Prostate gland (tissue), 2 donors: ENCODE measurements around the gene RBCK1. TPM values are rescaled to one million over a fixed set of nuclear protein-coding genes. Genes with fewer than 3 reads are reported as not detected.

Experiments
- DNase-seq: peaks from one replicate; pipeline ENCODE4 v3.0.0-alpha.2; 2019; ENCODE audit warnings: low spot score
- H3K27ac ChIP-seq, 2 donors: fragments of 200-600 bp; sonication (generic); 2 replicates each; pipeline ENCODE4 v1.5.1; 2017 to 2019
- H3K27me3 ChIP-seq: fragments of 200-600 bp; sonication (generic); replicated peaks from 2 replicates; pipeline ENCODE4 v1.5.1; 2019; ENCODE audit not compliant: insufficient read depth
- H3K36me3 ChIP-seq, 2 donors: fragments of 200-600 bp; sonication (generic); 1 replicate in 1 of 2; 2 replicates in 1 of 2; pipeline versions ENCODE4 v1.5.1 to v1.8.1; 2017 to 2019
- H3K4me1 ChIP-seq: fragments of 200-600 bp; sonication (generic); replicated peaks from 2 replicates; pipeline ENCODE4 v1.5.1; 2019
- H3K4me3 ChIP-seq, 2 donors: fragments of 200-600 bp; sonication (generic); 2 replicates each; pipeline ENCODE4 v1.5.1; 2017 to 2019
- H3K9me3 ChIP-seq: fragments of 200-600 bp; sonication (generic); 2 replicates; pipeline ENCODE4 v1.5.1; 2017
- POLR2A ChIP-seq: fragments of 450-650 bp; IDR thresholded peaks from one replicate; pipeline ENCODE4 v1.6.1; 2016; ENCODE audit warnings: antibody characterized with exemption, mild to moderate bottlenecking
- POLR2AphosphoS5 ChIP-seq: sonication (generic); formaldehyde crosslinking; IDR thresholded peaks from one replicate; pipeline ENCODE4 v1.6.1; 2017; ENCODE audit warnings: antibody characterized with exemption
- WGBS: methylation state at CpG from one replicate; pipeline ENCODE4 v1.1.5; 2018; 5-methylcytosine and 5-hydroxymethylcytosine counted together
- intact Hi-C: fragments of 100-400 bp; cut with DNase I; formaldehyde crosslinking; loops from one replicate; pipeline ENCODE4 v1.14.2; 2022
- total RNA-seq, 2 donors: library from RNA; depleted of rRNA; stranded (reverse); fragments of >200 nt; gene quantifications; one replicate each; pipeline ENCODE4 v1.1.0, GENCODE V29; 2016
- TF ChIP-seq, protein P1 (sequence below), 4 experiments: fragments of 200-600 bp in 2 of 4; fragments of 450-650 bp in 2 of 4; sonication (generic) in 2 of 4; IDR thresholded peaks; 1 replicate in 3 of 4; 2 replicates in 1 of 4; pipeline ENCODE4 v1.5.1; 2016 to 2019; ENCODE audit warnings: antibody characterized with exemption in 4 of 4, mild to moderate bottlenecking in 2 of 4, moderate library complexity in 2 of 4

RBCK1 gene
- total RNA-seq, 2 donors from 2014 or later = 108 to 158 TPM

- no peak for TF ChIP-seq POLR2A
- TF ChIP-seq POLR2AphosphoS5 = no peak
- TF ChIP-seq, protein P1, sequence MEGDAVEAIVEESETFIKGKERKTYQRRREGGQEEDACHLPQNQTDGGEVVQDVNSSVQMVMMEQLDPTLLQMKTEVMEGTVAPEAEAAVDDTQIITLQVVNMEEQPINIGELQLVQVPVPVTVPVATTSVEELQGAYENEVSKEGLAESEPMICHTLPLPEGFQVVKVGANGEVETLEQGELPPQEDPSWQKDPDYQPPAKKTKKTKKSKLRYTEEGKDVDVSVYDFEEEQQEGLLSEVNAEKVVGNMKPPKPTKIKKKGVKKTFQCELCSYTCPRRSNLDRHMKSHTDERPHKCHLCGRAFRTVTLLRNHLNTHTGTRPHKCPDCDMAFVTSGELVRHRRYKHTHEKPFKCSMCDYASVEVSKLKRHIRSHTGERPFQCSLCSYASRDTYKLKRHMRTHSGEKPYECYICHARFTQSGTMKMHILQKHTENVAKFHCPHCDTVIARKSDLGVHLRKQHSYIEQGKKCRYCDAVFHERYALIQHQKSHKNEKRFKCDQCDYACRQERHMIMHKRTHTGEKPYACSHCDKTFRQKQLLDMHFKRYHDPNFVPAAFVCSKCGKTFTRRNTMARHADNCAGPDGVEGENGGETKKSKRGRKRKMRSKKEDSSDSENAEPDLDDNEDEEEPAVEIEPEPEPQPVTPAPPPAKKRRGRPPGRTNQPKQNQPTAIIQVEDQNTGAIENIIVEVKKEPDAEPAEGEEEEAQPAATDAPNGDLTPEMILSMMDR (IDR thresholded peaks at IDR 0.05) = no peak
- peak; percentile 21 for DNase-seq
Measured at GRCh38 chr20:460707-461106, 52.6 kb downstream of the RBCK1 start.

DNA sequence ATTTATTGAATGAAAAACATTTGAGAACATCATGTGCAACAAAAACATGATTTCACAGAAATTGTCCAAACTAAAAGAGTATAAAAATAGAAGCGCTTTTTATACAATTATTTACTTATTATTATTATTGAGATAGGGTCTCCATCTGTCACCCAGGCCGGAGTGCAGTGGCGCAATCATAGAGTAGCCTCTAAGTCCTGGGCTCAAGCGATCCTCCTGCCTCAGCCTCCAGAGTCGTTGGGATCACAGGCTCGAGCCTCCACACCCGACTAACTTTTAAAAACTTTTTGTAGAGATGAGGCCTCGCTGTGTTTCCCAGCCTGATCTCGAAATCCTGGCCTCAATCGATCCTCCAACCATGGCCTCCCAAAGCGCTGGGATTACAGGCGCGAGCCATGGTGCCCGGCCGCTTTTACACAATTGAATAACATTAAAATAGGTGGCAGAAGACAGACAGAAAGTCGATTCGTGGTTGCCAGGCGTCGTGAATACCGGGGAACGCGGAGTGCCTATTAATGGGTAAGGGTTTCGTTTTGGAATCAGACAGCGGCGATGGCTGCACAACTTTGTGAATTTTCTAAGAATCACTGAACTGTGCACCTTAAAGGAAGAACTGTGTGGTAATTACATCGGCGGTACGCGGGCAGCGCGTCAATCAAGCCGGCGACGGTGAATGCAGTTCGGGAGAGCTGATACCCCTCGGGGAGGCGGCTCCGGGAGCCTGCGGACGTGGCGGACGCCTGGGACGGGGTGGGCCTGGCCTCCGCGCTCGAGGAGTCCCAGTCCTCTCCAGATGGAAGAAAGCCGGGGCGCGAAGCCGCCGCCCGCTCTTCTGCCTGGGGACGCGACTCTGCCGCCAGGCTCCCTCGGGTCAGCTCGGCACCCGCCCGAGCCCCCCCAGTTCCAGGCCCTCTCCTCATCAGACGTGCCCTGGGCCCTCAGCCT lies 53.4 kb downstream of the RBCK1 start:
- Histone ChIP-seq H3K9me3 (no peaks in the 10 kb centered on the region), H3K27ac (peak overlapping the region; percentile 83 to 97), H3K36me3 (no peaks in the 10 kb centered on the region), H3K4me1 (no peaks in the 10 kb centered on the region), H3K27me3 (no peaks in the 10 kb centered on the region), H3K4me3 (peak overlapping the region; percentile 70 to 92)
- TF ChIP-seq, protein P1 (IDR thresholded peaks at IDR 0.05) = no peak
- TF ChIP-seq POLR2AphosphoS5 (peak; percentile 13), POLR2A (no peak)
- peak; percentile 37 for DNase-seq
- intact Hi-C loops = loop anchor here (5.0 kb wide), 1 partner anchor 54 kb away; the partner anchor contains the start of gene RBCK1
- WGBS = 9% methylated on average over 48 of the region's 60 CpGs

More at GRCh38 chr20:460707-461106, 52.6 kb downstream of the RBCK1 start:
- intact Hi-C loops = loop anchor here (5.0 kb wide), 1 partner anchor 53 kb away; the partner anchor contains the start of gene RBCK1
- no peaks in the 10 kb centered on the region for H3K4me1 ChIP-seq
- no peaks in the 10 kb centered on the region for H3K36me3 ChIP-seq
- peak overlapping the region in 1 of 2 donors; percentile 97 for H3K27ac ChIP-seq
- 43% methylated on average over 2 of the region's 2 CpGs for WGBS
- peak overlapping the region in 1 of 2 donors; percentile 92 for H3K4me3 ChIP-seq
- no peaks in the 10 kb centered on the region for H3K9me3 ChIP-seq
- no peaks in the 10 kb centered on the region for H3K27me3 ChIP-seq

DNA sequence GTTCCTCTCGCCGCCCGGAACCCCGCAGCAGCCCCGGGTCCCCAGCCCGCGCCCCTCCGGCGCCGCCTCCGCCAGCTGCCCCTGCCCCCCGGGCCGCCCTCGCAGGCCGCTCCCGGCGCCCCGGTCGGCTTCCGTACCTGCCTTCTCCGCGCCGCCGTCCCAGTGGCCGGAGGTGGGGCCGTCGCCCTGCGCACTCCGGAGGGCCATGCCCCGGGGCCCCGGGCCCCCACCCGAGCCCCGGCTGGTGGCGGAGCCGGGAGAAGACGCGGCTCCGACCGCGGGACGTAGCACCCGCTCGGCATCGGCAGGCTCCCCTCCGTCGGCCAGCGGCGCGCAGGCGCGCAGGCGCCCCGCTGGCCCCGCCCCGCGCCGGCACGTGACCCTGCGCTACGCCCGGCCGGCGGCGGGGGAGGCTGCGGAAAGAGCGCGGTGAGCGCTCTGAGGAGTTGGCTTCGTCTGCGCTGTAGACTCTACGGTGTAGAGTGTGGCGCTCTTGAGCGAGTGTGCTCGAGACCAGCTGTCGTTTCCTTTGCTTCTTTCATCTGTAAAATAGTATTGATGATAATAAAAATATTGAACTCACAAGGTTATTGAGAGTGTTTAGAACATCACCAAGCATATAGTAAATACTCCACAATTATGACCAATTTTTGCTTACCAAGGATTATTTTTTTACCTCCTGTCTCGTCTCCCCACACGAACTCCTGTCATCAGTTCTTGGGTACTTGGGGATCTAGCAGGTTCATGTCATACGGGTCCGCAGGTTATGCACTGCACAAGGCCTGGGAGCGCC lies 54.3 kb downstream of the RBCK1 start, which contains the start of gene TBC1D20:
TSS of gene TBC1D20 (minus strand) at position 335 of the 793 bp plus-strand sequence. CDS start at position 207, 128 bp downstream.
- DNase-seq = peak; percentile 83
- H3K27me3 ChIP-seq = no peaks in the 10 kb centered on the region
- H3K4me1 ChIP-seq = no peaks in the 10 kb centered on the region
- TF ChIP-seq POLR2AphosphoS5 (peak; percentile 72), POLR2A (peak; percentile 66)
- TF ChIP-seq, protein P1 (IDR thresholded peaks at IDR 0.05) = peak in 3 of 4 experiments; percentile 19 to 29 (median 24)
- H3K36me3 ChIP-seq = no peaks in the 10 kb centered on the region
- H3K4me3 ChIP-seq = peak within 1 kb of the TSS; percentile 70 to 92
- under 1% methylated on average over 52 of the region's 80 CpGs for WGBS
- no peaks in the 10 kb centered on the region for H3K9me3 ChIP-seq
- intact Hi-C loops = loop anchor here (5.0 kb wide), 1 partner anchor 55 kb away; the partner anchor contains the start of gene RBCK1
- peak within 1 kb of the TSS; percentile 83 to 97 for H3K27ac ChIP-seq

DNA sequence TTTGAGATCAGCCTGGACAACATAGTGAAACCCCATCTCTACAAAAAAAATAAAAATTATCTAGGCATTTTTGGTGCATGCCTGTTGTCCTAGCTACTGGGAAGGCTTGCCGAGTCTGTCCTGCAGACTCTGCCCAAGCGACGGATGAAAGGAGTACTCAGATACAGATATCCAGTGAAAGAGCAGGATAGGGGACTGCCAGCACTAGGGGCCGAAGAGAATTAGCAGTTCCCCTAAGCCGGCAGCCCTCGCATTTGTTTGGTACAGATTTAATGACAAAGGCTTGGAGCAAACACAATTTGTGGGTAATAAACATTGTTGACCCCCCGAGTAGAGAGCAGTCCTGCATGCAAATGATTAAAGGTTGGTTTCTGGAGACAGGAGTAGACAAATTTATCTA lies 59.7 kb downstream of the RBCK1 start:
- H3K4me3 ChIP-seq = no peak overlapping the region
- intact Hi-C loops = no loop called here
- no peak overlapping the region for H3K27ac ChIP-seq
- H3K36me3 ChIP-seq = no peaks in the 10 kb centered on the region
- no peaks in the 10 kb centered on the region for H3K27me3 ChIP-seq
- no peaks in the 10 kb centered on the region for H3K9me3 ChIP-seq
- H3K4me1 ChIP-seq = no peaks in the 10 kb centered on the region
- WGBS = 84% methylated on average over 7 of the region's 7 CpGs
- DNase-seq = no peak
- TF ChIP-seq POLR2AphosphoS5 (no peak), POLR2A (no peak)
- TF ChIP-seq, protein P1 (IDR thresholded peaks at IDR 0.05) = no peak
